Measurements from ENCODE around the gene PALM. TPM values are rescaled to one million over a fixed set of nuclear protein-coding genes. Genes with fewer than 3 reads are reported as not detected.

The PALM gene
- total RNA-seq, 1 experiment from 2014 or later, result 14.4 TPM

- intact Hi-C loops (cut with micrococcal nuclease; ENCODE audit: unreplicated experiment), result no loop called here
- Histone ChIP-seq H3K36me3 (ENCODE audit: control insufficient read depth, insufficient read depth, low read length) (no peaks in the 10 kb centered on the region), H3K9me3 (ENCODE audit: control insufficient read depth, insufficient read depth, low read depth, low read length) (no peaks in the 10 kb centered on the region), H3K27me3 (ENCODE audit: control insufficient read depth, insufficient read depth, low read length) (no peaks in the 10 kb centered on the region), H3K4me1 (ENCODE audit: control insufficient read depth, insufficient read depth, low read length) (no peaks in the 10 kb centered on the region), H3K27ac (ENCODE audit: low read length) (no peak overlapping the region), H3K4me3 (ENCODE audit: low read depth in 2 of 2, low read length in 2 of 2) (no peak overlapping the region)
- BruUV-seq (replicated peaks), result no TSS peak
- TF ChIP-seq REST (IDR thresholded peaks at IDR 0.05; ENCODE audit: insufficient read depth in 1 of 2, low read depth in 2 of 2, low read length in 1 of 2) (no peak), SIN3A (IDR thresholded peaks at IDR 0.05; ENCODE audit: borderline replicate concordance, insufficient read depth, low read depth, low read length) (no peak), POLR2AphosphoS5 (IDR thresholded peaks at IDR 0.05; ENCODE audit: low read depth, low read length) (no peak), CTCF (IDR thresholded peaks at IDR 0.05) (no peak), TCF7L2 (IDR thresholded peaks at IDR 0.05; ENCODE audit: low read depth, low read length) (no peak)
- no peak for ATAC-seq
- in situ Hi-C loops (cut with HindIII; ENCODE audit: low pct_unique_long_range_greater_than_20kb, low sequenced_read_pairs), result no loop called here
- no peak for DNase-seq (ENCODE audit: low read depth, low spot score)
- POLR2A ChIA-PET, result interaction anchor here (0.7 kb wide), 1 partner anchor 141 kb away, joined by 4 read pairs; no protein-coding TSS in a partner anchor
- CTCF ChIA-PET, result no interaction called here
Measured at GRCh38 chr19:765179-765738, 56.5 kb downstream of the PALM start.

- intact Hi-C loops (cut with micrococcal nuclease; ENCODE audit: unreplicated experiment) (no loop called here), in situ Hi-C loops (cut with HindIII; ENCODE audit: low pct_unique_long_range_greater_than_20kb, low sequenced_read_pairs) (no loop called here)
- POLR2A ChIA-PET, result no interaction called here
- DNase-seq (ENCODE audit: low read depth, low spot score), result no peak
- H3K4me1 ChIP-seq (ENCODE audit: control insufficient read depth, insufficient read depth, low read length), result peaks cover 6% of the 10 kb centered on the region
- H3K27ac ChIP-seq (ENCODE audit: low read length), result no peak overlapping the region
- no peaks in the 10 kb centered on the region for H3K36me3 ChIP-seq (ENCODE audit: control insufficient read depth, insufficient read depth, low read length)
- ATAC-seq, result no peak
- no TSS peak for BruUV-seq (replicated peaks)
- CTCF ChIA-PET, result no interaction called here
- TF ChIP-seq REST (IDR thresholded peaks at IDR 0.05; ENCODE audit: insufficient read depth in 1 of 2, low read depth in 2 of 2, low read length in 1 of 2) (no peak), SIN3A (IDR thresholded peaks at IDR 0.05; ENCODE audit: borderline replicate concordance, insufficient read depth, low read depth, low read length) (no peak)
- H3K4me3 ChIP-seq (ENCODE audit: low read depth in 2 of 2, low read length in 2 of 2), result no peak overlapping the region
- H3K9me3 ChIP-seq (ENCODE audit: control insufficient read depth, insufficient read depth, low read depth, low read length), result no peaks in the 10 kb centered on the region
- no peaks in the 10 kb centered on the region for H3K27me3 ChIP-seq (ENCODE audit: control insufficient read depth, insufficient read depth, low read length)
Measured at GRCh38 chr19:768424-768823, 59.7 kb downstream of the PALM start.
